ENCODE data around the gene BTRC.

DNA sequence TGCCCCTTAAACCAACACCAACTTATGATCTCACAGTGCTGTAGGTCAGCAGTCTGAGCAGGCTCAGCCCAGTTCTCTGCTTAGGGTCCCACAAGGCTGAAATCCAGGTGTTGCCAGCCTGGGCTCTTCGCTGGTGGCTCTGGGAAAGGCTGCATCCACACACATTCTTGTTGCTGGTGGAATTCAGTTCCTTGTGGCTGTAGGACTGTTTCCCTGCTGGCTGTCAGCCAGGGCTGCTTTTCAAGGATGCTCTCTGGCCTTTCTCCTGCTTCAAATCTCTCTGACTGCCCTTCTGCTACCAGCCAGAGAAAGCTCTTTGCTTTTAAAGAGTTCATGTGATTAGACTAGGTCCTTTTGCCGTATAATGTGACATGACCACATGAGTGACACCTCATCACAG, 218.8 kb downstream of the BTRC start:
- TF ChIP-seq POLR2A (IDR thresholded peaks at IDR 0.05; ENCODE audit: low read depth, low read length) = no peak
- no peak for TF ChIP-seq EZH2 (IDR thresholded peaks at IDR 0.05; ENCODE audit: borderline replicate concordance, low read depth, low read length, severe bottlenecking)
- TF ChIP-seq, protein P1, sequence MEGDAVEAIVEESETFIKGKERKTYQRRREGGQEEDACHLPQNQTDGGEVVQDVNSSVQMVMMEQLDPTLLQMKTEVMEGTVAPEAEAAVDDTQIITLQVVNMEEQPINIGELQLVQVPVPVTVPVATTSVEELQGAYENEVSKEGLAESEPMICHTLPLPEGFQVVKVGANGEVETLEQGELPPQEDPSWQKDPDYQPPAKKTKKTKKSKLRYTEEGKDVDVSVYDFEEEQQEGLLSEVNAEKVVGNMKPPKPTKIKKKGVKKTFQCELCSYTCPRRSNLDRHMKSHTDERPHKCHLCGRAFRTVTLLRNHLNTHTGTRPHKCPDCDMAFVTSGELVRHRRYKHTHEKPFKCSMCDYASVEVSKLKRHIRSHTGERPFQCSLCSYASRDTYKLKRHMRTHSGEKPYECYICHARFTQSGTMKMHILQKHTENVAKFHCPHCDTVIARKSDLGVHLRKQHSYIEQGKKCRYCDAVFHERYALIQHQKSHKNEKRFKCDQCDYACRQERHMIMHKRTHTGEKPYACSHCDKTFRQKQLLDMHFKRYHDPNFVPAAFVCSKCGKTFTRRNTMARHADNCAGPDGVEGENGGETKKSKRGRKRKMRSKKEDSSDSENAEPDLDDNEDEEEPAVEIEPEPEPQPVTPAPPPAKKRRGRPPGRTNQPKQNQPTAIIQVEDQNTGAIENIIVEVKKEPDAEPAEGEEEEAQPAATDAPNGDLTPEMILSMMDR (IDR thresholded peaks at IDR 0.05; ENCODE audit: extremely low read depth in 1 of 2, insufficient read depth in 1 of 2, low read depth in 1 of 2, low read length in 2 of 2) = no peak
- TF ChIP-seq MYC (IDR thresholded peaks at IDR 0.05; ENCODE audit: low read depth, low read length) = no peak
